Spleen (tissue), 7 donors: ENCODE measurements around the gene MLYCD.

ENCODE experiments used
- POLR2AphosphoS5 ChIP-seq, 3 donors: sonication (generic); formaldehyde crosslinking; IDR thresholded peaks; one replicate each; pipeline ENCODE4 v1.5.1; 2017; ENCODE audit warnings: antibody characterized with exemption in 3 of 3
- TF ChIP-seq, protein P1 (sequence below), 11 experiments: fragments of 200-600 bp in 7 of 11; fragments of 450-650 bp in 4 of 11; sonication (generic) in 4 of 11; IDR thresholded peaks in 8 of 11; conservative IDR thresholded peaks in 3 of 11; 1 replicate in 7 of 11; 2 replicates in 4 of 11; pipeline versions ENCODE4 v1.4.0 to v1.8.0; 2016 to 2021; ENCODE audit warnings: antibody characterized with exemption in 11 of 11, inconsistent platforms in 4 of 11, mild to moderate bottlenecking in 1 of 11
- donor health status: DM: no; HTN: no; CAD: no; lungs with moderate emphysema.
- donor health status: DM: no; HTN: no; CAD: no.
- donor health status: DM: no; HTN: no; CAD: no.

DNA sequence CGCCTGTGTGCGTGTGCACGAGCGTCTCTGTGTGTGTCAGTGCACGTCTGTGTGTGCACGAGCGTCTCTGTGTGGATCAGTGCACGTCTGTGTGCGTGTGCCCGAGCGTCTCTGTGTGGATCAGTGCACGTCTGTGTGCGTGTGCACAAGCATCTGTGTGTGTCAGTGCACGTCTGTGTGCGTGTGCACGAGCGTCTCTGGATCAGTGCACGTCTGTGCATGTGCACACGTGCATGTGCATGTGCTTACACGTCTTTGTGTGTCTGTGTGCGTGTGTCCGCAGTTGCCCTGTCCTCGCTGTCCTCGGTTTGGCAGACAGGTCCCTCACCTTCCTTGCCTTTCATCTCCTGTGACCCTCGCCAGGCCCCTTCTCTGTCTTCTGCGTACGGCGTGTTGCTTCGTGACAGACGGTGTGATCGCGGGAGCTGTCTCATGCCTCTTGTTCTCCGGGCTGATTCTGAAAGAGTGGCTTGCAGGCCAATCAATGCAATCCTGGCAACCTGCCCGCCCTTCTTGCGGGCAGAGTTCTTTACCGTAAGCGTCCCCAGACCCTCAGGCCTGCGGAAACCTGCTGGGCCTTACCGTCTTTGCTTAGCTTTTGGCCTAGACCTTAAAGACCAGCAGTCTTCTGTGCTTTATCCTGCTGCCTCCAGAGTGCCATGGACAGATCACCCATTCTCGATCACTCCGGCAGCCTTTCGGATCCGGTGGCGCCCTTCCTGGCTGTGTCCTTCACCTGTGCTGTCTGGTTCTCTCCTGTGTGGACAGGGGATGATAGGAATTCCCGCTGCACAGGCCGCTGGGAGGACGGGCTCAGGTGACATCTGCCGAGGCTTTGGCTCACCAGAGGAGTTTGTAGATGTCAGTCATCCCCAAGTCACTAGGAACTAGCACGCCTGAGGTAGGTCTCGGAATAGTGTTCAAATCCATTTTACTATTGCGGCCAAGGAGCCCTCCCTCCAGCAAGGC is 18.5 kb downstream of the MLYCD start:
- TF ChIP-seq, protein P1, sequence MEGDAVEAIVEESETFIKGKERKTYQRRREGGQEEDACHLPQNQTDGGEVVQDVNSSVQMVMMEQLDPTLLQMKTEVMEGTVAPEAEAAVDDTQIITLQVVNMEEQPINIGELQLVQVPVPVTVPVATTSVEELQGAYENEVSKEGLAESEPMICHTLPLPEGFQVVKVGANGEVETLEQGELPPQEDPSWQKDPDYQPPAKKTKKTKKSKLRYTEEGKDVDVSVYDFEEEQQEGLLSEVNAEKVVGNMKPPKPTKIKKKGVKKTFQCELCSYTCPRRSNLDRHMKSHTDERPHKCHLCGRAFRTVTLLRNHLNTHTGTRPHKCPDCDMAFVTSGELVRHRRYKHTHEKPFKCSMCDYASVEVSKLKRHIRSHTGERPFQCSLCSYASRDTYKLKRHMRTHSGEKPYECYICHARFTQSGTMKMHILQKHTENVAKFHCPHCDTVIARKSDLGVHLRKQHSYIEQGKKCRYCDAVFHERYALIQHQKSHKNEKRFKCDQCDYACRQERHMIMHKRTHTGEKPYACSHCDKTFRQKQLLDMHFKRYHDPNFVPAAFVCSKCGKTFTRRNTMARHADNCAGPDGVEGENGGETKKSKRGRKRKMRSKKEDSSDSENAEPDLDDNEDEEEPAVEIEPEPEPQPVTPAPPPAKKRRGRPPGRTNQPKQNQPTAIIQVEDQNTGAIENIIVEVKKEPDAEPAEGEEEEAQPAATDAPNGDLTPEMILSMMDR (IDR thresholded peaks at IDR 0.05 in 8 of 11, conservative IDR thresholded peaks at IDR 0.05 in 3 of 11): no peak
- TF ChIP-seq POLR2AphosphoS5 (IDR thresholded peaks at IDR 0.05): no peak
